Adipocyte (in vitro differentiated cells): Measurements from ENCODE around the gene NIT1.
A peak's percentile ranks its signal among the peaks of the same experiment; 100 is the strongest.

Source experiments
- DNase-seq: peaks from one replicate; pipeline ENCODE4 v3.0.0-alpha.2; 2015; ENCODE audit warnings: low read depth
- H3K27me3 ChIP-seq: replicated peaks from 2 replicates; pipeline ENCODE4 v1.7.0; 2013; ENCODE audit warnings: mild to moderate bottlenecking, low read length, moderate library complexity; ENCODE audit not compliant: control insufficient read depth, insufficient read depth
- H3K36me3 ChIP-seq: 2 replicates; pipeline ENCODE4 v1.7.0; 2013; ENCODE audit warnings: low read length, mild to moderate bottlenecking, moderate library complexity; ENCODE audit not compliant: control insufficient read depth, insufficient read depth, severe bottlenecking
- H3K4me1 ChIP-seq: 2 replicates; pipeline ENCODE4 v1.7.0; 2013; ENCODE audit warnings: mild to moderate bottlenecking, low read length, moderate library complexity; ENCODE audit not compliant: control insufficient read depth, insufficient read depth
- H3K4me3 ChIP-seq: 2 replicates; pipeline ENCODE4 v1.7.0; 2013; ENCODE audit warnings: mild to moderate bottlenecking, low read length, moderate library complexity
- H3K9ac ChIP-seq: 2 replicates; pipeline ENCODE4 v1.7.0; 2013; ENCODE audit warnings: mild to moderate bottlenecking, low read length, moderate library complexity
- H3K9me3 ChIP-seq: 2 replicates; pipeline ENCODE4 v1.7.0; 2013; ENCODE audit warnings: mild to moderate bottlenecking, low read length, moderate library complexity; ENCODE audit not compliant: control insufficient read depth

The NIT1 gene

GRCh38 chr1:161077426-161077825 is 40.5 kb upstream of the NIT1 start:
- Histone ChIP-seq H3K36me3 (no peaks in the 10 kb centered on the region), H3K27me3 (no peaks in the 10 kb centered on the region), H3K9me3 (no peaks in the 10 kb centered on the region), H3K4me1 (peaks cover 18% of the 10 kb centered on the region), H3K9ac (no peak overlapping the region), H3K4me3 (no peak overlapping the region)
- DNase-seq = no peak

- no peak overlapping the region for H3K4me3 ChIP-seq
- H3K27me3 ChIP-seq = no peaks in the 10 kb centered on the region
- DNase-seq = no peak
- H3K9me3 ChIP-seq = no peaks in the 10 kb centered on the region
- no peaks in the 10 kb centered on the region for H3K36me3 ChIP-seq
- no peak overlapping the region for H3K9ac ChIP-seq
- peaks cover 38% of the 10 kb centered on the region for H3K4me1 ChIP-seq
Observed at GRCh38 chr1:161079436-161080110, 38.3 kb upstream of the NIT1 start.

- Histone ChIP-seq H3K36me3 (no peaks in the 10 kb centered on the region), H3K27me3 (no peaks in the 10 kb centered on the region), H3K9ac (peak overlapping the region; percentile 5), H3K4me3 (no peak overlapping the region), H3K9me3 (no peaks in the 10 kb centered on the region), H3K4me1 (peaks cover 47% of the 10 kb centered on the region)
- peak; percentile 42 for DNase-seq
Observed at GRCh38 chr1:161080441-161081405, 37.2 kb upstream of the NIT1 start.

- Histone ChIP-seq H3K4me3 (no peak overlapping the region), H3K9ac (no peak overlapping the region), H3K9me3 (no peaks in the 10 kb centered on the region), H3K36me3 (no peaks in the 10 kb centered on the region), H3K27me3 (no peaks in the 10 kb centered on the region), H3K4me1 (peaks cover 47% of the 10 kb centered on the region)
- no peak for DNase-seq
Observed at GRCh38 chr1:161081519-161081918, 36.4 kb upstream of the NIT1 start.

- no peaks in the 10 kb centered on the region for H3K9me3 ChIP-seq
- peaks cover 47% of the 10 kb centered on the region for H3K4me1 ChIP-seq
- H3K36me3 ChIP-seq = no peaks in the 10 kb centered on the region
- no peak for DNase-seq
- H3K4me3 ChIP-seq = no peak overlapping the region
- H3K27me3 ChIP-seq = no peaks in the 10 kb centered on the region
- no peak overlapping the region for H3K9ac ChIP-seq
Observed at GRCh38 chr1:161082483-161082882, 35.4 kb upstream of the NIT1 start.

GRCh38 chr1:161082996-161083747 is 34.7 kb upstream of the NIT1 start:
- Histone ChIP-seq H3K36me3 (no peaks in the 10 kb centered on the region), H3K4me1 (peaks cover 47% of the 10 kb centered on the region), H3K9me3 (no peaks in the 10 kb centered on the region), H3K27me3 (no peaks in the 10 kb centered on the region), H3K4me3 (no peak overlapping the region), H3K9ac (peak overlapping the region; percentile 56)
- peak; percentile 83 for DNase-seq

- Histone ChIP-seq H3K36me3 (no peaks in the 10 kb centered on the region), H3K4me3 (no peak overlapping the region), H3K9ac (no peak overlapping the region), H3K9me3 (no peaks in the 10 kb centered on the region), H3K27me3 (no peaks in the 10 kb centered on the region), H3K4me1 (peaks cover 47% of the 10 kb centered on the region)
- DNase-seq = no peak
Observed at GRCh38 chr1:161083748-161084596, 33.9 kb upstream of the NIT1 start.

GRCh38 chr1:161084597-161084988 is 33.3 kb upstream of the NIT1 start:
- DNase-seq = no peak
- Histone ChIP-seq H3K9me3 (no peaks in the 10 kb centered on the region), H3K27me3 (no peaks in the 10 kb centered on the region), H3K36me3 (no peaks in the 10 kb centered on the region), H3K4me3 (no peak overlapping the region), H3K9ac (no peak overlapping the region), H3K4me1 (peaks cover 47% of the 10 kb centered on the region)

GRCh38 chr1:161085165-161085564 is 32.7 kb upstream of the NIT1 start:
- Histone ChIP-seq H3K36me3 (no peaks in the 10 kb centered on the region), H3K4me1 (peaks cover 43% of the 10 kb centered on the region), H3K9me3 (no peaks in the 10 kb centered on the region), H3K4me3 (no peak overlapping the region), H3K9ac (peak overlapping the region; percentile 33), H3K27me3 (no peaks in the 10 kb centered on the region)
- peak; percentile 15 for DNase-seq

- Histone ChIP-seq H3K27me3 (no peaks in the 10 kb centered on the region), H3K4me3 (no peak overlapping the region), H3K36me3 (no peaks in the 10 kb centered on the region), H3K9ac (no peak overlapping the region), H3K9me3 (no peaks in the 10 kb centered on the region), H3K4me1 (peaks cover 30% of the 10 kb centered on the region)
- no peak for DNase-seq
Observed at GRCh38 chr1:161086457-161086856, 31.4 kb upstream of the NIT1 start.
